ENCODE data around the gene LHFPL3. TPM values are rescaled to one million over a fixed set of nuclear protein-coding genes. Genes with fewer than 3 reads are reported as not detected.

LHFPL3 gene
- polyA plus RNA-seq, 1 donor from 2014 or later = 5.6 TPM

GRCh38 chr7:104794154-104794553, 465.8 kb downstream of the LHFPL3 start:
- no peaks in the 10 kb centered on the region for H3K9me3 ChIP-seq (ENCODE audit: low read length)
- H3K4me2 ChIP-seq (ENCODE audit: low read length) = no peak overlapping the region
- H3K9me2 ChIP-seq (ENCODE audit: insufficient read depth, low read length) = no peaks in the 10 kb centered on the region
- no peak overlapping the region for H3K4me3 ChIP-seq (ENCODE audit: low read length)
- TF ChIP-seq SMC3 (conservative IDR thresholded peaks at IDR 0.05; ENCODE audit: poor library complexity) (no peak), TAF1 (IDR thresholded peaks at IDR 0.05; ENCODE audit: low read depth) (no peak), RAD21 (conservative IDR thresholded peaks at IDR 0.05) (no peak), EP300 (conservative IDR thresholded peaks at IDR 0.05; ENCODE audit: poor library complexity, severe bottlenecking) (no peak), MXI1 (conservative IDR thresholded peaks at IDR 0.05; ENCODE audit: poor library complexity, severe bottlenecking) (no peak)
- no peaks in the 10 kb centered on the region for H3K27me3 ChIP-seq (ENCODE audit: insufficient read depth, low read depth, low read length)
- H3K79me2 ChIP-seq (replicated peaks; ENCODE audit: insufficient read depth, low read length) = no peaks in the 10 kb centered on the region
- no peak overlapping the region for H2AFZ ChIP-seq (ENCODE audit: low read depth, low read length)
- H4K20me1 ChIP-seq (ENCODE audit: insufficient read depth) = no peaks in the 10 kb centered on the region
- no peak overlapping the region for H3K9ac ChIP-seq (ENCODE audit: low read length)
- no peaks in the 10 kb centered on the region for H3F3A ChIP-seq (ENCODE audit: insufficient read depth, low read length, poor library complexity, severe bottlenecking)
- no peaks in the 10 kb centered on the region for H3K36me3 ChIP-seq (ENCODE audit: insufficient read depth, low read length)
- no peak overlapping the region for H3K27ac ChIP-seq (ENCODE audit: low read length)

- Histone ChIP-seq H3K79me2 (replicated peaks; ENCODE audit: insufficient read depth, low read length) (no peaks in the 10 kb centered on the region), H3K36me3 (ENCODE audit: insufficient read depth, low read length) (no peaks in the 10 kb centered on the region), H3K9ac (ENCODE audit: low read length) (no peak overlapping the region), H3K27me3 (ENCODE audit: insufficient read depth, low read depth, low read length) (no peaks in the 10 kb centered on the region), H3K27ac (ENCODE audit: low read length) (no peak overlapping the region), H4K20me1 (ENCODE audit: insufficient read depth) (no peaks in the 10 kb centered on the region), H3K4me3 (ENCODE audit: low read length) (no peak overlapping the region), H2AFZ (ENCODE audit: low read depth, low read length) (no peak overlapping the region), H3K9me2 (ENCODE audit: insufficient read depth, low read length) (no peaks in the 10 kb centered on the region), H3K9me3 (ENCODE audit: low read length) (no peaks in the 10 kb centered on the region), H3F3A (ENCODE audit: insufficient read depth, low read length, poor library complexity, severe bottlenecking) (no peaks in the 10 kb centered on the region), H3K4me2 (ENCODE audit: low read length) (no peak overlapping the region)
- TF ChIP-seq SMC3 (conservative IDR thresholded peaks at IDR 0.05; ENCODE audit: poor library complexity) (no peak), MXI1 (conservative IDR thresholded peaks at IDR 0.05; ENCODE audit: poor library complexity, severe bottlenecking) (no peak), TAF1 (IDR thresholded peaks at IDR 0.05; ENCODE audit: low read depth) (no peak), EP300 (conservative IDR thresholded peaks at IDR 0.05; ENCODE audit: poor library complexity, severe bottlenecking) (no peak), RAD21 (conservative IDR thresholded peaks at IDR 0.05) (no peak), REST (IDR thresholded peaks at IDR 0.05; ENCODE audit: borderline replicate concordance) (no peak), CTCF (IDR thresholded peaks at IDR 0.05; ENCODE audit: poor library complexity, severe bottlenecking) (no peak), POLR2AphosphoS5 (IDR thresholded peaks at IDR 0.05) (no peak), EZH2 (IDR thresholded peaks at IDR 0.05; ENCODE audit: borderline replicate concordance, insufficient read depth, low read length, poor library complexity, severe bottlenecking) (no peak)
Measured at GRCh38 chr7:104794589-104794988, 466.2 kb downstream of the LHFPL3 start.
